HepG2 (cell line): ENCODE results near the gene USP34. TPM values are rescaled to one million over a fixed set of nuclear protein-coding genes. Genes with fewer than 3 reads are reported as not detected.

Experiments used
- ATAC-seq: fragments of 200-7000 bp; cut with Tn5 transposase; 3 replicates; pipeline ENCODE4 v1.9.1; 2020; ENCODE audit warnings: mild to moderate bottlenecking, moderate library complexity
- BruUV-seq: library from RNA; stranded (reverse); fragments of 400-500 nt; replicated peaks from 2 replicates; lab custom pipeline; 2021; lab: Mats Ljungman, UMichigan
- CTCF ChIA-PET: fragments of 300-600 bp; formaldehyde crosslinking; extraction: SDS; loops from one replicate; lab custom pipeline; 2021; ENCODE audit warnings: low total read pairs, inconsistent platforms, low intra/inter-chr PET ratio; lab: Yijun Ruan, JAX
- POLR2A ChIA-PET: fragments of 350-600 bp; sonication (Branson Sonifier 250); formaldehyde crosslinking; loops from one replicate; lab custom pipeline; 2020; ENCODE audit warnings: antibody characterized with exemption, inconsistent platforms; lab: Yijun Ruan, JAX
- DNase-seq: peaks from one replicate; pipeline ENCODE4 v3.0.0-alpha.2; 2015; ENCODE audit warnings: low spot score
- FAIRE-seq: peaks from 3 replicates; lab custom pipeline; 2011; peaks lifted over from hg19 to GRCh38; lab: Jason Lieb, UNC
- H2AFZ ChIP-seq: one replicate; pipeline ENCODE4 v1.6.1; 2011; ENCODE audit warnings: low read length, inconsistent platforms
- H3K27ac ChIP-seq: fragments of 300-600 bp; 3 replicates; pipeline ENCODE4 v1.8.0; 2011; ENCODE audit warnings: mixed run types, mild to moderate bottlenecking, mixed read lengths, low read length, inconsistent platforms; ENCODE audit not compliant: insufficient read depth; ENCODE audit errors: extremely low read length
- H3K27me3 ChIP-seq, 2 experiments: fragments of 200-600 bp in 1 of 2; 2 replicates in 1 of 2; 3 replicates in 1 of 2; pipeline versions ENCODE4 v1.6.0 to v1.8.0; 2011; ENCODE audit warnings: low read length in 2 of 2, mild to moderate bottlenecking in 2 of 2, moderate library complexity in 2 of 2, inconsistent platforms in 1 of 2; ENCODE audit not compliant: insufficient read depth in 2 of 2, control insufficient read depth in 1 of 2
- H3K36me3 ChIP-seq, 2 experiments: fragments of 200-600 bp in 1 of 2; replicated peaks in 1 of 2; 2 replicates in 1 of 2; 3 replicates in 1 of 2; pipeline versions ENCODE4 v1.5.1 to v1.8.0; 2011; ENCODE audit warnings: low read length in 2 of 2, inconsistent platforms in 1 of 2; ENCODE audit not compliant: insufficient read depth in 2 of 2, control insufficient read depth in 1 of 2
- H3K4me1 ChIP-seq: 2 replicates; pipeline ENCODE4 v1.5.1; 2012; ENCODE audit warnings: low read length, inconsistent platforms; ENCODE audit not compliant: insufficient read depth
- H3K4me2 ChIP-seq: 2 replicates; pipeline ENCODE4 v1.6.0; 2011; ENCODE audit warnings: low read depth, low read length, inconsistent platforms
- H3K4me3 ChIP-seq, 3 experiments: fragments of 200-600 bp in 1 of 3; sonication (generic), shearing (Covaris generic) in 1 of 3; replicated peaks in 1 of 3; 2 replicates each; pipeline ENCODE4 v1.5.1; 2011 to 2016; ENCODE audit warnings: low read length in 3 of 3, inconsistent platforms in 2 of 3, low read depth in 2 of 3, mild to moderate bottlenecking in 2 of 3, control low read depth in 1 of 3, mixed read lengths in 1 of 3; ENCODE audit not compliant: insufficient read depth in 1 of 3
- H3K79me2 ChIP-seq: one replicate; pipeline ENCODE4 v1.6.1; 2011; ENCODE audit warnings: low read length, inconsistent platforms; ENCODE audit not compliant: insufficient read depth
- H3K9ac ChIP-seq: 2 replicates; pipeline ENCODE4 v1.6.0; 2011; ENCODE audit warnings: mild to moderate bottlenecking, low read depth, low read length, inconsistent platforms; ENCODE audit not compliant: insufficient read depth
- H3K9me3 ChIP-seq: 2 replicates; pipeline ENCODE4 v1.5.1; 2012; ENCODE audit warnings: mild to moderate bottlenecking, low read length
- H4K20me1 ChIP-seq: 2 replicates; pipeline ENCODE4 v1.6.0; 2011; ENCODE audit warnings: inconsistent platforms, mild to moderate bottlenecking, low read length, moderate library complexity; ENCODE audit not compliant: insufficient read depth
- AFF4 ChIP-seq: sonication (generic); formaldehyde crosslinking; IDR thresholded peaks from 2 replicates; pipeline ENCODE4 v1.4.0; 2020; ENCODE audit warnings: missing genetic modification reagents
- CBFB ChIP-seq: sonication (generic); formaldehyde crosslinking; IDR thresholded peaks from 2 replicates; pipeline ENCODE4 v1.4.0; 2020; ENCODE audit warnings: missing genetic modification reagents
- CERS6 ChIP-seq: sonication (generic); formaldehyde crosslinking; IDR thresholded peaks from 2 replicates; pipeline ENCODE4 v1.5.0; 2020; ENCODE audit warnings: missing genetic modification reagents
- CHCHD3 ChIP-seq: sonication (generic); formaldehyde crosslinking; IDR thresholded peaks from 2 replicates; pipeline ENCODE4 v1.8.0; 2022; ENCODE audit warnings: mild to moderate bottlenecking, missing genetic modification reagents, moderate library complexity
- GTF3A ChIP-seq: sonication (generic); formaldehyde crosslinking; conservative IDR thresholded peaks from 2 replicates; pipeline ENCODE4 v1.4.0; 2020; ENCODE audit warnings: mild to moderate bottlenecking, missing genetic modification reagents
- NR3C1 ChIP-seq: sonication (generic); formaldehyde crosslinking; IDR thresholded peaks from 2 replicates; pipeline ENCODE4 v1.4.0; 2020; ENCODE audit warnings: missing genetic modification reagents
- SMAD3 ChIP-seq: sonication (generic); formaldehyde crosslinking; IDR thresholded peaks from 2 replicates; pipeline ENCODE4 v1.4.0; 2020; ENCODE audit warnings: missing genetic modification reagents
- YY1 ChIP-seq: IDR thresholded peaks from 2 replicates; pipeline ENCODE4 v1.6.1; 2011; ENCODE audit warnings: low read length, low read depth, moderate library complexity, mild to moderate bottlenecking; ENCODE audit not compliant: insufficient read depth, insufficient replicate concordance
- ZMYM3 ChIP-seq: sonication (generic); formaldehyde crosslinking; IDR thresholded peaks from 2 replicates; pipeline ENCODE4 v1.5.1; 2020; ENCODE audit warnings: mild to moderate bottlenecking, missing genetic modification reagents
- ZNF343 ChIP-seq: sonication (generic); formaldehyde crosslinking; IDR thresholded peaks from 2 replicates; pipeline ENCODE4 v1.4.0; 2020; ENCODE audit warnings: mild to moderate bottlenecking, missing genetic modification reagents
- ZNF577 ChIP-seq: sonication (generic); formaldehyde crosslinking; IDR thresholded peaks from 2 replicates; pipeline ENCODE4 v1.4.0; 2020; ENCODE audit warnings: mild to moderate bottlenecking, low read depth, missing genetic modification reagents, borderline replicate concordance
- ZNF639 ChIP-seq: conservative IDR thresholded peaks from 2 replicates; pipeline ENCODE4 v1.6.1; 2018; ENCODE audit warnings: missing genetic modification reagents
- ZSCAN22 ChIP-seq: sonication (generic); formaldehyde crosslinking; IDR thresholded peaks from 2 replicates; pipeline ENCODE4 v1.4.0; 2020; ENCODE audit warnings: mild to moderate bottlenecking, missing genetic modification reagents
- WGBS: methylation state at CpG from one replicate; pipeline ENCODE4 v1.1.6; 2017; ENCODE audit warnings: low lambda C conversion rate; 5-methylcytosine and 5-hydroxymethylcytosine counted together
- in situ Hi-C: cut with HindIII; loops from 2 replicates; pipeline ENCODE4 v1.10.0; 2017; ENCODE audit warnings: low pct_unique_long_range_greater_than_20kb; ENCODE audit not compliant: extremely low pct_ligation_motif_present
- intact Hi-C: fragments of 100-400 bp; cut with micrococcal nuclease; formaldehyde crosslinking; loops from one replicate; pipeline ENCODE4 v1.10.0; 2022; ENCODE audit not compliant: unreplicated experiment
- polyA plus RNA-seq, 8 experiments: library from polyadenylated mRNA; depleted of rRNA in 3 of 8; stranded (reverse) in 7 of 8; unstranded in 1 of 8; fragments of >200 nt; fragmentation: Illumina TruSeq in 4 of 8; extraction: Trizol in 4 of 8; gene quantifications; 2 replicates each; pipeline versions ENCODE4 v1.2.1 to v1.2.3, GENCODE V29; 2011 to 2016; ENCODE audit warnings: low read depth in 4 of 8, missing spikeins in 1 of 8, mixed read lengths in 1 of 8; ENCODE audit not compliant: insufficient read depth in 1 of 8
- total RNA-seq, 5 experiments: library from RNA; depleted of rRNA; stranded (reverse); fragments of >200 nt; fragmentation: Illumina TruSeq; extraction: Trizol; gene quantifications; 2 replicates each; pipeline ENCODE4 v1.2.3, GENCODE V29; 2016; ENCODE audit warnings: low read depth in 1 of 5

The USP34 gene
- total and polyA plus RNA-seq, 2 of the 13 experiments (the other 11 are each of a cell fraction or from before 2014, with no cell fraction given) = 99.2 to 100 TPM

GRCh38 chr2:61363580-61363979, 107.3 kb downstream of the USP34 start:
- ATAC-seq (no peak), DNase-seq (no peak), FAIRE-seq (no peak)
- intact Hi-C loops (no loop called here), in situ Hi-C loops (no loop called here)
- no peaks in the 10 kb centered on the region for H4K20me1 ChIP-seq
- no peaks in the 10 kb centered on the region for H3K4me1 ChIP-seq
- no peak overlapping the region for H3K4me3 ChIP-seq
- ChIA-PET CTCF (no interaction called here), POLR2A (no interaction called here)
- peaks cover 28% of the 10 kb centered on the region for H3K79me2 ChIP-seq
- no peak overlapping the region for H3K4me2 ChIP-seq
- peaks cover 11 to 38% of the 10 kb centered on the region in 2 experiments for H3K36me3 ChIP-seq
- no peaks in the 10 kb centered on the region for H3K9me3 ChIP-seq
- H3K9ac ChIP-seq = no peak overlapping the region
- no peak overlapping the region for H3K27ac ChIP-seq
- no TSS peak for BruUV-seq
- TF ChIP-seq ZNF343 (CRISPR knock-in tag) (no peak), YY1 (no peak), CBFB (CRISPR knock-in tag) (no peak), ZNF639 (CRISPR knock-in tag) (no peak), SMAD3 (CRISPR knock-in tag) (no peak), ZMYM3 (no peak), CERS6 (CRISPR knock-in tag) (no peak), ZSCAN22 (no peak), CHCHD3 (no peak), ZNF577 (no peak), NR3C1 (CRISPR knock-in tag) (no peak), GTF3A (no peak), AFF4 (CRISPR knock-in tag) (no peak)
- H2AFZ ChIP-seq = no peak overlapping the region
- no peaks in the 10 kb centered on the region for H3K27me3 ChIP-seq
- WGBS = 99% methylated on average over 2 of the region's 2 CpGs
